Ishikawa (cell line): Measurements from ENCODE around the gene NDFIP2.

ENCODE experiments used
- CREB1 ChIP-seq: IDR thresholded peaks from 2 replicates; pipeline ENCODE4 v1.6.1; 2012; ENCODE audit warnings: low read depth
- EGR1 ChIP-seq: IDR thresholded peaks from 2 replicates; pipeline ENCODE4 v1.6.1; 2012
- MAX ChIP-seq: IDR thresholded peaks from 2 replicates; pipeline ENCODE4 v1.6.1; 2012
- NFIC ChIP-seq: IDR thresholded peaks from 2 replicates; pipeline ENCODE4 v1.6.1; 2012
- TAF1 ChIP-seq: IDR thresholded peaks from 2 replicates; pipeline ENCODE4 v1.6.1; 2012; ENCODE audit warnings: low read depth, mild to moderate bottlenecking
- TCF12 ChIP-seq: IDR thresholded peaks from 2 replicates; pipeline ENCODE4 v1.6.1; 2012; ENCODE audit warnings: low read depth
- TEAD4 ChIP-seq: IDR thresholded peaks from 2 replicates; pipeline ENCODE4 v1.6.1; 2012
- YY1 ChIP-seq: IDR thresholded peaks from 2 replicates; pipeline ENCODE4 v1.6.1; 2012; ENCODE audit warnings: low read depth
- TF ChIP-seq, protein P1 (sequence below): IDR thresholded peaks from 2 replicates; pipeline ENCODE4 v1.6.1; 2012
- TF ChIP-seq, protein P2 (sequence below): IDR thresholded peaks from 2 replicates; pipeline ENCODE4 v1.6.1; 2012; ENCODE audit warnings: low read depth, mild to moderate bottlenecking

GRCh38 chr13:79456656-79457365 is 24.1 kb upstream of the NDFIP2 start:
- TF ChIP-seq CREB1 (no peak), MAX (no peak), NFIC (no peak), EGR1 (no peak), YY1 (no peak), TAF1 (no peak), TEAD4 (no peak), TCF12 (no peak)
- TF ChIP-seq, protein P1, sequence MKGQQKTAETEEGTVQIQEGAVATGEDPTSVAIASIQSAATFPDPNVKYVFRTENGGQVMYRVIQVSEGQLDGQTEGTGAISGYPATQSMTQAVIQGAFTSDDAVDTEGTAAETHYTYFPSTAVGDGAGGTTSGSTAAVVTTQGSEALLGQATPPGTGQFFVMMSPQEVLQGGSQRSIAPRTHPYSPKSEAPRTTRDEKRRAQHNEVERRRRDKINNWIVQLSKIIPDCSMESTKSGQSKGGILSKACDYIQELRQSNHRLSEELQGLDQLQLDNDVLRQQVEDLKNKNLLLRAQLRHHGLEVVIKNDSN, result no peak
- TF ChIP-seq, protein P2, sequence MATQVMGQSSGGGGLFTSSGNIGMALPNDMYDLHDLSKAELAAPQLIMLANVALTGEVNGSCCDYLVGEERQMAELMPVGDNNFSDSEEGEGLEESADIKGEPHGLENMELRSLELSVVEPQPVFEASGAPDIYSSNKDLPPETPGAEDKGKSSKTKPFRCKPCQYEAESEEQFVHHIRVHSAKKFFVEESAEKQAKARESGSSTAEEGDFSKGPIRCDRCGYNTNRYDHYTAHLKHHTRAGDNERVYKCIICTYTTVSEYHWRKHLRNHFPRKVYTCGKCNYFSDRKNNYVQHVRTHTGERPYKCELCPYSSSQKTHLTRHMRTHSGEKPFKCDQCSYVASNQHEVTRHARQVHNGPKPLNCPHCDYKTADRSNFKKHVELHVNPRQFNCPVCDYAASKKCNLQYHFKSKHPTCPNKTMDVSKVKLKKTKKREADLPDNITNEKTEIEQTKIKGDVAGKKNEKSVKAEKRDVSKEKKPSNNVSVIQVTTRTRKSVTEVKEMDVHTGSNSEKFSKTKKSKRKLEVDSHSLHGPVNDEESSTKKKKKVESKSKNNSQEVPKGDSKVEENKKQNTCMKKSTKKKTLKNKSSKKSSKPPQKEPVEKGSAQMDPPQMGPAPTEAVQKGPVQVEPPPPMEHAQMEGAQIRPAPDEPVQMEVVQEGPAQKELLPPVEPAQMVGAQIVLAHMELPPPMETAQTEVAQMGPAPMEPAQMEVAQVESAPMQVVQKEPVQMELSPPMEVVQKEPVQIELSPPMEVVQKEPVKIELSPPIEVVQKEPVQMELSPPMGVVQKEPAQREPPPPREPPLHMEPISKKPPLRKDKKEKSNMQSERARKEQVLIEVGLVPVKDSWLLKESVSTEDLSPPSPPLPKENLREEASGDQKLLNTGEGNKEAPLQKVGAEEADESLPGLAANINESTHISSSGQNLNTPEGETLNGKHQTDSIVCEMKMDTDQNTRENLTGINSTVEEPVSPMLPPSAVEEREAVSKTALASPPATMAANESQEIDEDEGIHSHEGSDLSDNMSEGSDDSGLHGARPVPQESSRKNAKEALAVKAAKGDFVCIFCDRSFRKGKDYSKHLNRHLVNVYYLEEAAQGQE, result no peak
